HL-60 (cell line): ENCODE results near the gene DNAJC10.

Experiments
- TF ChIP-seq, protein P1 (sequence below): IDR thresholded peaks from one replicate; pipeline ENCODE4 v1.5.1; 2011; ENCODE audit warnings: low read length, control low read depth, inconsistent platforms; ENCODE audit not compliant: insufficient read depth
- TF ChIP-seq, protein P2 (sequence below): IDR thresholded peaks from 2 replicates; pipeline ENCODE4 v1.6.1; 2012; ENCODE audit warnings: low read depth; ENCODE audit not compliant: insufficient replicate concordance

DNA sequence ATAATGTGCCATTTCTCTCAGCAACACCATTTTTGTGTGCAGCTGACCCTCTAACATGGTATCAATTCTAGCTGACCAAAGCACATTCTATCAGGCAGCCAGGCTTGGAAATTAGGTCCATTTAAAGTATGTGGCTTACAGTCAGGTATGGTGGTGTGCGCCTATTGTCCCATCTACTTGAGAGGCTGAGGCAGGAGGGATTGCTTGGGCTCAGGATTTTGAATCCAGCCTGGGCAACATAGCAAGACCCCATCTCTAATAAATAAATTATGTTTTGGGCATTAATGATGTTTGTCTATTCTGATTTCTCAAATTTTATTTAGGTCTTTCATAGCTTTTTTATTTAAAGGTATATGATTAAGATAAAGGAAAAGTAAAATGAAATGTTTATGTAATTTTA is 63.3 kb downstream of the DNAJC10 start:
- TF ChIP-seq, protein P1, sequence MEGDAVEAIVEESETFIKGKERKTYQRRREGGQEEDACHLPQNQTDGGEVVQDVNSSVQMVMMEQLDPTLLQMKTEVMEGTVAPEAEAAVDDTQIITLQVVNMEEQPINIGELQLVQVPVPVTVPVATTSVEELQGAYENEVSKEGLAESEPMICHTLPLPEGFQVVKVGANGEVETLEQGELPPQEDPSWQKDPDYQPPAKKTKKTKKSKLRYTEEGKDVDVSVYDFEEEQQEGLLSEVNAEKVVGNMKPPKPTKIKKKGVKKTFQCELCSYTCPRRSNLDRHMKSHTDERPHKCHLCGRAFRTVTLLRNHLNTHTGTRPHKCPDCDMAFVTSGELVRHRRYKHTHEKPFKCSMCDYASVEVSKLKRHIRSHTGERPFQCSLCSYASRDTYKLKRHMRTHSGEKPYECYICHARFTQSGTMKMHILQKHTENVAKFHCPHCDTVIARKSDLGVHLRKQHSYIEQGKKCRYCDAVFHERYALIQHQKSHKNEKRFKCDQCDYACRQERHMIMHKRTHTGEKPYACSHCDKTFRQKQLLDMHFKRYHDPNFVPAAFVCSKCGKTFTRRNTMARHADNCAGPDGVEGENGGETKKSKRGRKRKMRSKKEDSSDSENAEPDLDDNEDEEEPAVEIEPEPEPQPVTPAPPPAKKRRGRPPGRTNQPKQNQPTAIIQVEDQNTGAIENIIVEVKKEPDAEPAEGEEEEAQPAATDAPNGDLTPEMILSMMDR: no peak
- TF ChIP-seq, protein P2, sequence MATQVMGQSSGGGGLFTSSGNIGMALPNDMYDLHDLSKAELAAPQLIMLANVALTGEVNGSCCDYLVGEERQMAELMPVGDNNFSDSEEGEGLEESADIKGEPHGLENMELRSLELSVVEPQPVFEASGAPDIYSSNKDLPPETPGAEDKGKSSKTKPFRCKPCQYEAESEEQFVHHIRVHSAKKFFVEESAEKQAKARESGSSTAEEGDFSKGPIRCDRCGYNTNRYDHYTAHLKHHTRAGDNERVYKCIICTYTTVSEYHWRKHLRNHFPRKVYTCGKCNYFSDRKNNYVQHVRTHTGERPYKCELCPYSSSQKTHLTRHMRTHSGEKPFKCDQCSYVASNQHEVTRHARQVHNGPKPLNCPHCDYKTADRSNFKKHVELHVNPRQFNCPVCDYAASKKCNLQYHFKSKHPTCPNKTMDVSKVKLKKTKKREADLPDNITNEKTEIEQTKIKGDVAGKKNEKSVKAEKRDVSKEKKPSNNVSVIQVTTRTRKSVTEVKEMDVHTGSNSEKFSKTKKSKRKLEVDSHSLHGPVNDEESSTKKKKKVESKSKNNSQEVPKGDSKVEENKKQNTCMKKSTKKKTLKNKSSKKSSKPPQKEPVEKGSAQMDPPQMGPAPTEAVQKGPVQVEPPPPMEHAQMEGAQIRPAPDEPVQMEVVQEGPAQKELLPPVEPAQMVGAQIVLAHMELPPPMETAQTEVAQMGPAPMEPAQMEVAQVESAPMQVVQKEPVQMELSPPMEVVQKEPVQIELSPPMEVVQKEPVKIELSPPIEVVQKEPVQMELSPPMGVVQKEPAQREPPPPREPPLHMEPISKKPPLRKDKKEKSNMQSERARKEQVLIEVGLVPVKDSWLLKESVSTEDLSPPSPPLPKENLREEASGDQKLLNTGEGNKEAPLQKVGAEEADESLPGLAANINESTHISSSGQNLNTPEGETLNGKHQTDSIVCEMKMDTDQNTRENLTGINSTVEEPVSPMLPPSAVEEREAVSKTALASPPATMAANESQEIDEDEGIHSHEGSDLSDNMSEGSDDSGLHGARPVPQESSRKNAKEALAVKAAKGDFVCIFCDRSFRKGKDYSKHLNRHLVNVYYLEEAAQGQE: no peak
